H1 (cell line): Measurements from ENCODE around the gene ALDH4A1. TPM values are rescaled to one million over a fixed set of nuclear protein-coding genes. Genes with fewer than 3 reads are reported as not detected.

Source experiments
- RAD21 ChIP-seq, 2 experiments: IDR thresholded peaks in 1 of 2; conservative IDR thresholded peaks in 1 of 2; 2 replicates each; pipeline ENCODE4 v1.6.1; 2011; ENCODE audit warnings: low read depth in 2 of 2, low read length in 2 of 2, improper control_type of control experiment in 1 of 2, inconsistent platforms in 1 of 2, mild to moderate bottlenecking in 1 of 2, moderate library complexity in 1 of 2
- SP1 ChIP-seq: IDR thresholded peaks from 2 replicates; pipeline ENCODE4 v1.6.1; 2011; ENCODE audit warnings: low read depth, low read length
- SP4 ChIP-seq: IDR thresholded peaks from 2 replicates; pipeline ENCODE4 v1.6.1; 2012; ENCODE audit warnings: low read length, inconsistent platforms
- polyA plus RNA-seq, 7 experiments: library from polyadenylated mRNA; depleted of rRNA in 3 of 7; stranded (reverse) in 5 of 7; unstranded in 2 of 7; fragments of >200 nt in 5 of 7; fragments of 200-250 nt in 2 of 7; gene quantifications; 1 replicate in 5 of 7; 2 replicates in 1 of 7; 4 replicates in 1 of 7; pipeline versions ENCODE4 v1.2.1 to v1.2.3, GENCODE V29; 2011 to 2013; ENCODE audit warnings: missing spikeins in 2 of 7, mixed read lengths in 2 of 7
- total RNA-seq: library from RNA; stranded (reverse); fragmentation: NEBNext Ultra II Directional; extraction: Animal tissue kit (Norgen Biotek cat#: 25700); gene quantifications from 2 replicates; pipeline ENCODE4 v1.2.1, GENCODE V29; 2021
- TF ChIP-seq, protein P1 (sequence below): IDR thresholded peaks from 2 replicates; pipeline ENCODE4 v1.6.1; 2012; ENCODE audit warnings: low read length, inconsistent platforms

ALDH4A1 gene
- total and polyA plus RNA-seq, 2 of the 8 experiments (the other 6 are each of a cell fraction or from before 2014, with no cell fraction given) = 30.3 to 35.9 TPM

DNA sequence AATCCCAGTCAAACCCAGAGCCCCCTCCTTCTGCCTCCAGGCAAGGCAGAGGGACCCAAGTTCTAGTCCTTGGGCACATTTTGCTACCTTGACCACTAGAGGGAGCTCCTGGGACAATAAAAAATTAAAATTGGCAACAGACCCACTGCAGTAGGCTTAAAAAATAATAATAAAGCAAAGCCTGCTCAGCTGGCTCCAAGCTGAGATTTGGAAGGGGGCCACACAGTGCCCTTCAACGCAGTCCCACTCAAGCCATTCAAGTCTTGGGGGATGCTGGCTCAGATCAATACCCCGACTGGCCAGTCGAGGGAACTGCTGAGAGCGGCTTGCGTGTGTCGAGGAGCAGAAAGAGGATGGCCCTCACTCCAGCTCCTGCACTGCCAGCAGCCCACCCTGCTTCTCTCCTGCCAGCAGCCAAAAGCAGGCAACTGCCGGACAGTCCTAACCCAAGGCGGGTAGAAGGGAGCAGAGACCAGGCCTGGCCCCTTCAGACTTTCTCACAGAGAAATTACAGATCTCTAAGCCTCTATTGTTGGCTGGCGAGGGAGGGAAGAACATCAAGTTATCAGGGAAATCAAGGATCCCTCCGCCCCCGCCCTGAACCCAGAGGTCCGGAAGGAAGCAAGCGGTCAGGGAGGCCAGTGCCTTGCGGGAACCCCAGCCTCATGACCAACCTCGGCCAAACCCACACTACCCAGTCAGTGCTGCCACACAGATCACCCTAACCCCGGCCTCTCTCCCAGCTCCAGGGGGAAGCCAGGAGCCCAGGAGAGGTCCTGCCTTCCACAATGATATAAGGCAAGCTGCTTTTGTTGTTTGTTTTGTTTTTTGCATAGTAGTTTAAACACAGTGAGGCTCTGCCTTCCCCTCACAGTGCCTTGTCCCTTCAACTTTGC lies 4.9 kb upstream of the ALDH4A1 start (continued):
- TF ChIP-seq, protein P1, sequence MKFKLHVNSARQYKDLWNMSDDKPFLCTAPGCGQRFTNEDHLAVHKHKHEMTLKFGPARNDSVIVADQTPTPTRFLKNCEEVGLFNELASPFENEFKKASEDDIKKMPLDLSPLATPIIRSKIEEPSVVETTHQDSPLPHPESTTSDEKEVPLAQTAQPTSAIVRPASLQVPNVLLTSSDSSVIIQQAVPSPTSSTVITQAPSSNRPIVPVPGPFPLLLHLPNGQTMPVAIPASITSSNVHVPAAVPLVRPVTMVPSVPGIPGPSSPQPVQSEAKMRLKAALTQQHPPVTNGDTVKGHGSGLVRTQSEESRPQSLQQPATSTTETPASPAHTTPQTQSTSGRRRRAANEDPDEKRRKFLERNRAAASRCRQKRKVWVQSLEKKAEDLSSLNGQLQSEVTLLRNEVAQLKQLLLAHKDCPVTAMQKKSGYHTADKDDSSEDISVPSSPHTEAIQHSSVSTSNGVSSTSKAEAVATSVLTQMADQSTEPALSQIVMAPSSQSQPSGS = 0 out of 2 replicates have a peak, but pooled peaks have one; percentile 52
- TF ChIP-seq SP4 (no peak), SP1 (no peak), RAD21 (IDR thresholded peaks at IDR 0.05 in 1 of 2, conservative IDR thresholded peaks at IDR 0.05 in 1 of 2; ENCODE audit: low read depth in 2 of 2, low read length in 2 of 2) (peak; percentile 28 to 49)
